Activated naive CD8-positive, alpha-beta T cell treated with anti-CD3 and anti-CD28 coated beads for 36 hours (primary cell): ENCODE results near the gene TAF11L6. TPM values are rescaled to one million over a fixed set of nuclear protein-coding genes. Genes with fewer than 3 reads are reported as not detected.

ENCODE experiments used
- total RNA-seq, 2 experiments: library from RNA; stranded (reverse); gene quantifications; one replicate each; pipeline ENCODE4 v1.2.3, GENCODE V29; 2021

TAF11L6 gene
- total RNA-seq, 2 experiments from 2014 or later, result not detected

Other genes with a start within 250 kb of the TAF11L6 start
- not detected for gene TAF11L2, start 30.4 kb upstream of the TAF11L6 start, total RNA-seq
- gene TAF11L3, start 10.3 kb upstream of the TAF11L6 start, total RNA-seq, result not detected
- not detected for gene TAF11L4, start 6.9 kb upstream of the TAF11L6 start, total RNA-seq
- not detected for gene TAF11L5, start 3.4 kb upstream of the TAF11L6 start, total RNA-seq
- gene TAF11L7, start 57.1 kb downstream of the TAF11L6 start, total RNA-seq, result not detected
- not detected for gene TAF11L8, start 62.3 kb downstream of the TAF11L6 start, total RNA-seq
- gene TAF11L9, start 65.7 kb downstream of the TAF11L6 start, total RNA-seq, result not detected
- not detected for gene TAF11L10, start 69.2 kb downstream of the TAF11L6 start, total RNA-seq
- gene TAF11L11, start 75.5 kb downstream of the TAF11L6 start, total RNA-seq, result not detected
- not detected for gene TAF11L12, start 81.7 kb downstream of the TAF11L6 start, total RNA-seq
- not detected for gene TAF11L13, start 103.4 kb downstream of the TAF11L6 start, total RNA-seq
- gene TAF11L14, start 105.8 kb downstream of the TAF11L6 start, total RNA-seq, result not detected